Effector CD4-positive, alpha-beta T cell (primary cell): ENCODE measurements around the gene CNTN1.

Source experiments
- DNase-seq: peaks from one replicate; pipeline ENCODE4 v3.0.0-alpha.2; 2020

Gene CNTN1

DNA sequence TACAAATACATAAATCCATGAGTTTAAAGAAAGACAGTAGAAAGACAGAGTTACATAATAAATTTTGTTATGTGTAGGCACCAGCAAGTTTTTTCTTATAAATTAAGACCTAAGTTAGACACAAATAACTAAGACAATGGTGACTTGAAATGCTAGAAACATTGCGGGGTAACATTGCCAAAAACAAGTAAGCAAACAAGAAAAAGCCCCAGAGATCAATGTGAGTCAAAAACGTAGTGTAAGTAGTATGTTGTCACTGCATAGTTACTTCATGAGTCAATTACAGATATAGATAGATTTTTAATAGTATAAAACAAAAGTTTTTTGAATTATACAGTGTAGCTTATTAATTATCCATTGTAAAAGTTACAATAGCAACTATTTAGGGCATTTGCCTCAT is 83.4 kb downstream of the CNTN1 start:
- no peak for DNase-seq

DNA sequence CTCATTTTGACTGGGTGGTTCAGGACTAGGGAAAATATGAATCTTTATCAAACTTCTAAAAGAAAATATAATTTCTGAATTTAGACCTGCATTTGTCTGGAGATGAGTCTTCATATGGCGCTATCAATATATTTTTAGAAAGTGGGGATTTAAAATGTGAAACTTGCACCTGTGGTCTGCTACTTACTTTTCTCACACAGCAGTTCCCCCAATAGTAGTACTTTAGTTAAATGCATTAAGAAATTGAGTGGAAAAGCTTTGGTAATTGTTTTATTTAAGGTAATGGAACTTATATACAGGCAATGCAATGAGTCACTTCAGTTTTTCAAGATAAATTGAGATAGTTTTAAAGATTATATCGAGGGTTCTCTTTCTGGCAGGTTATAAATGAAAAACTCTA is 91.9 kb downstream of the CNTN1 start:
- no peak for DNase-seq

DNA sequence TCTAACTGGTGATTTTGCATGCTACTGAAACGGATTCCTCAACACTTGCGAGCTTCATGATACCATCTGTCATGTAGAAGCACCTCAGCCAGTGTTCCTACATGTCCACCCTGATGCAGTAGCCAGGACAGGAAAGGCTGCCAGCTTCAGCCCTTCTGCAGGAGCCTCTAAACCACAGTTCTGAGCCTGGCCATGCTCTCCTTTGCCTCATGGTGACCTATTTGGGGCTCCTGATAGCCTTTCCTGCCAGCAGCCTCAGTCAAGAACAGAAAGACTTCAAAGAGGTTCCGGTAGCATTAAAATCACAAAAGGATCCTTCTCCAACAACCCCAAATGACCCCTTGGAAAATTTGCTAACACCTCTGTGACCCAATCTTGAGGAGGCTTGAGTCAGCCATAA is 96.0 kb downstream of the CNTN1 start:
- DNase-seq, result no peak

DNA sequence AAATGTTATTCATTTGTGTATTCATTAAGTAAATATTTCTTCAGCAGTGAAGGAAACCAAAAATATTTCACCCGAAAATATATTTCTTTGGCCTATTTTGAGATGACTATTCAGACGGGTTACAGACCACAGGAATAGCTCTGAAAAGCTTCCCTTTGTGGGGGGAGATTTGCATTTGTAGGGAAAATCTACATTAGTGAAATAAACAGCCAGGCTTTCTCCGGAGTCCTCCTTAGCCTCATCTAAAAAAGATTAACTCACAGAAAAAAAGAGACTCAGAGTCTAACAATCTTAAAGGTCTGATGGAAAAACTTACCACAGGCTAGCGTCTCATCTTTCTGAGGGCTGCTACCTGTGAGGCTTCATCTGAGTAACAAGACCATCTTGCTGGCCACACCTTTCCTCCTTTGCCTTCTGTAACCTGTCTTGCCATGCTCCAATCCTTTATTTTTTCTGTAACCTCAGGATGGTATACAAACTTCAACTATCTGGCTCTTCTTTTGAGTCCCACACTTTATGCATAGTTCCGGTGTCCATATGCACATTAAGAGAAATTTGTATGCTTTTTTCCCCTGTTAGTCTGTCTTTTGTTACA is 100.7 kb downstream of the CNTN1 start:
- no peak for DNase-seq

DNA sequence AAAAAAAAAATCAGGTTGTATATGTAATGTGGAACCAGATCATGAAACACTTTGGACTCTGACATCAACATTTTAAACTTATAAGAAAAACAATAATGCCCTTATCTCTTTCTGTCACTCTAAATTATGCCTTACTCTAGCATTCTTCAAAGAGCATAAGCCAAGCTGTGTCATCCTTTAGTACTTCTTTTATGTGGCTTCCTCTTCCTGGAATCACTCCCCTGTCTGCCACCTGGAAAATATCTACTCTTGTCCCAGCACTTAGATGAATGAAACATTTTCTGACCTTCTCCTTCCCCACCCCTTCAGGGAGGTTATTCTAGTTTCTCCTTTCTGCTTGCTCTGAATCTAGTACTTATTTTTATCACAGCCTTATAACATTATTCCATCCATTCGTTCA is 101.2 kb downstream of the CNTN1 start:
- no peak for DNase-seq

DNA sequence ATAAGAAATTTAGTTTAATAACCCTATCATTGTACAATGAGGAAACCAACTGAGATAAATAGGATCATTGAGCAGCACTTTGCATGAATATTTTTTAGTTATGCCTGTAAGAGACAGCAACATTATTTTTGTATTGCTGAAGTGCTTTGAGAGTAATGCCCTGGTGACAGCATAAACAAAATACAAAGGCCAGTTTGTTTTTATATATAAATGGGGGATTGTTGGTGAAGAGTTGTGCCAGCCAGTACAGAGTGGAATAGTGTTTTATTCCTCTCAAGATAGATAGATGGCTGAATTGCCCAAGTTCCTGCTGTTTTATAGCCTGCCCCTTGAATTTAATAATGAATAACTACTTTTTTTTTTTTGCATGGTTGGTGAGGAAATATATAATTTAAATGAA is 101.8 kb downstream of the CNTN1 start:
- no peak for DNase-seq

DNA sequence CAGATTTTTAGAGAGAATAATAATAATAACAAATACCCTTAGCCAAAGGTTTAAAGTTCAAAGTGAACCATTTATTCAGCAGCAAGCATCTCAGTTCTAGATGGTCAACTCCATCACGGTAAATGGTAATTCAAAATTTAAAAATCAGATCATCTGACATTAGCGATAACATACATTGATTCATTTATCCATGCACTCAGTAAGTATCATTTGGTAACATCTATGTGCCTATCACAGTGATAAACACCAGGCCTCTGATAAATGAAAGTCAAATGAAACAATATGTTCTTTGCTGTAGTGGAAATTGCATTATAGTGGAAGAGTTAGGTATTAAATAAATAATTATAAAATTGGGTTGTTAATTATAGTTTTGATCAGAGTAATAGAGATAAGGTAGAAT is 108.8 kb downstream of the CNTN1 start:
- no peak for DNase-seq

DNA sequence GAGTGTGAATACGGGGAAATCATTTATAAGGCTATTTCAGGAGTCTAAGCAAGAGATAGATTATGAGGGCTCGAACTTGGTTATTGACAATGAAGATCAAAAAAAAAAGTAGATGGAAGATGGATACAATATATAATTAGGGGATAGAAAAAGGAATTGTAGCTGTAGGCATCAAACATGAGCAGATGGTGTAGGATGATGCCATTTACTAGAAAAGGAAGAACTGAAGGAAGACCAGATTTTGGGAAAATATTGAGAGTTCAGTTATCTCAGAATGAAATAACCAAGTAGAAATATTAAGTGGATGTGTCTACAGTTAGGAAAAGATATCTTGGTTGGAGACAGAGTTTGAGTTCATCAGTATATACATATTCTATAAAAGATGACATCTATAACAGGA is 109.6 kb downstream of the CNTN1 start:
- DNase-seq, result no peak

DNA sequence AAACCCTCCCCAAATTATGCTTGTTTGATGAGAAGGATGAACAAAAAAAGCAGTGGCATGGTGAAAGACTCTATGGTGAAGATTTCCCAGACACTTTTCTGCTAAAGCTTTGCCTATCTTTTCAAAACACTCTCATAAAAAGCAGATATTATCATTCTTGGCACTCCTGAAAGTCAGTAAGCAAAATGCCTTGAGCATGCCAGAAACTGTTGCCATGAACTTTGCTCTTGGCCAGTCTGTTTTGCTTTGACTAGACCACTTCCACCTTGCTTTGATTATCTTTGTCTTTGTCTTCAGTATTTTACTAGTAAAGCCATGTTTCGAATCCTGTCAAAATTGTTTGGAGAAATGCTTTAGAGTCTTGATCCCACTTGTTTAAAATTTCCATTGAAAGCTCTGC is 110.4 kb downstream of the CNTN1 start:
- no peak for DNase-seq

DNA sequence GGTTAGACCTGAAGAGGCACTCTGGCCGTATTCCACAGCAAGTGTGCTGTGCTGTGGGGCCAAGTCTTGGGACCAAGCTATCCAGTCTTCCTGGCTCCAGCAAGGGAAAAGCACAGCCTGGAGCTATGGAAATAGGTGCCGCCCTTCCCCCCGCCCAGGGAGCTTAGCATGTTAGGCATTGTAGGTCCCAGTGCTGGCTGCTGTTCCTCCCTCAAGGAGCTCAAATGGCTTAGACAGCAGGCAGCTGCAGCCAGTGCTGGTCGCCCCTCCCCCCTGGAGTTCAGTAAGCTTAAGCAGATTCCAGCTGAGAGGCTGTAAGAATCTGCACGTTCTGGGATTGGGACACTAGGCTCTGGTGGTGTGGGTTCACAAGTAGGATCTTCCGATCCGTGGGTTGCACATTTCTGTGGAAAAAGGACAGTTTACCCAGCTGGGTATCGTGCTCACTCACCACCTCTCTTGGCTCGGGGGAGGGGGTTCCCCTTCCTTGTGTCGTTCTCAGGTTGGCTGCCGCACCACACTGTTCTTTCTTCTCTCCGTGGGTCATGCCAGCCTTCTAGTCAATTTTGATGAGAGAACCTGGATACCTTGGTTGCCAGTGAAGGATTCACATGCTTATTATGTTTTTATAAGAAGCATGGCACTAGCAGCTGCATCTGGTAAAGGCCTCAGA is 127.3 kb downstream of the CNTN1 start:
- DNase-seq, result no peak

DNA sequence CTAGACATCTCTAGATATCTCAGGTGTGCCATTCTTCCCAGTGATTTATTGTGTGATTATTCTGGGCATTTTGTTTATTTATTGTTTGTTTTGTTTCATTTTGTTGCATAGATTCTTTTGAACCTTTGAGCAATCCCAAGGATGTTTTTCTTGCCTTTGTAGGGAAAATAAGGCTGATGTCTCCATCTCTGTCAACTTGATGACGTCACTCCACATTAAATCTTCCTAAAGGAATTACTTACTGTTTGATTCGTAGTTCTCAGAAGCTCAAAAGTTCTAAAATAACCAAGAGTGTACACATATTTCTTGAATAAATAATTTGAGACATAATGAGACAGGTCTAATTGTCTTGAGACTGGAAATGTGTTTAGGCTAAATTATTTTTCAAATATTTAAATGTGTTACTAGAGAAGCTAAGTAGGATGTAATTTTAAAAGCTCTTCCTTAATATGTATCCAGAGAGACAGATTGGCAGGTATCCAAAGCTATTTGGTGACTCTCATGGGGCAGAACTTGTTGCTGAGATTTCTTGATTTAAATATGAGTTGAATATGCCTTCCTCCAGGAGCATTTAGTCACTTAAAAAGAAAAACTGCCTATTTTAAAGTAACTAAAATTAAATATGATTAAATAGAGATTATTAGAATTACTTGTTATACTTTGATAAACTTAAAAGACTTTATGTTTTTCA is 128.7 kb downstream of the CNTN1 start:
- DNase-seq, result no peak

DNA sequence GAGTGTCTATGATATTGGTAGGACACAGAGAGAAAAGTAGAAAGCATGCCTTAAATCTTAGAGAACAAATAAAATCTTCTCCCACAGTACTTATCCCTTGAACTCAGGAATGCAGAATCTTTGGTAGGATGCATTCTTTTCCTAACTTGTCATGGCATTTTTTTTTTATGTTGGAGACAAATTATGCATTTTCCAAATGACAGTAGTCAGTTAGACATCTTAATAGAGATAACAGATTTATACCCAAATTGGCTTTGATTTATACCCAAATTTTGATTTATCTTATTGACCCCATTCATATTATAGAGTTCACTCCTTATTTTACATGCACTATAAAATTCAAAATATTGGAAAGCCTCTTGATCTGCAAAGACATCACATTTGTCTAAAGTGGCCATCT is 132.9 kb downstream of the CNTN1 start:
- no peak for DNase-seq

DNA sequence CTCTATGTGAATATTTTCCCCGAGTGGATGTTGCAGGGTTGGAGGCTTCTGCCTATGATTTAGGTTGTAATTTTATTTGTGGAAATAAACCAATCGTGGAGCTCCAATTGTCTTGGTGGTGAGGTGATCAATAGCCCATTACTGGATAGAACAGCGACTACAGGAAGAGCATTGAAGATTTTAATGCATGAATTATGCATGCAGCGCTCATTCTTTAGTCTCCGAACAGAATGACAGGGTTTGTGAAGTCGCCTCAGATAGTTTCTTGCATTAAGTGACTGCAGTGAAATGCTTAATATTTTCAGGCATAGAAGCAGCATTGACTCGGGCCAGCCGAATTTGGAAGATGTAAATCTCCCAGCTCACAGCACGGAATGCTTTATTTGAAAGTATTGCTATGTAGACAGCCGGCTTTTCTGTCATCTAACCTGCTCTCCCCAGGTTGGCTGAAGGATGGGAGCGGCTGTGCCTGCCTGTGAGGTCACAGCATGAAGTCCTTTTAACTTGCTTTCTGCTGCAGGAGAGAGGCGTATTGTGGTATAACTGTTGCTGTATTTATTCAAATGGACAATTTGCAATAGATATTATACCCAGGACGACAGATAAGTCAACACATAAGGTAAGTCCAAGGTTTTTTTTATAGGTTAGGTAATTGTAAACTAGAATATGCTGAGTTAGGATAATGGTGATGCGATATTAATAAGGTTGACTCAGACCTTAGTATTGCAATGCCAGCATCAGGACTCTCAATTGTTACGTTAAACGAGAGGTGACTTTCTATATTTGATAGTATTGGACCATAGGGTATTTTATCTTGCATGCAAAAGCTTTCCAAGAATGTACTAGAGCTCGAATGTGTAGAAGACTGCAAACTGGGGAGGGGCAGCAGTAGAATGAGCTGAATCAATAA is 135.7 kb downstream of the CNTN1 start:
- no peak for DNase-seq

DNA sequence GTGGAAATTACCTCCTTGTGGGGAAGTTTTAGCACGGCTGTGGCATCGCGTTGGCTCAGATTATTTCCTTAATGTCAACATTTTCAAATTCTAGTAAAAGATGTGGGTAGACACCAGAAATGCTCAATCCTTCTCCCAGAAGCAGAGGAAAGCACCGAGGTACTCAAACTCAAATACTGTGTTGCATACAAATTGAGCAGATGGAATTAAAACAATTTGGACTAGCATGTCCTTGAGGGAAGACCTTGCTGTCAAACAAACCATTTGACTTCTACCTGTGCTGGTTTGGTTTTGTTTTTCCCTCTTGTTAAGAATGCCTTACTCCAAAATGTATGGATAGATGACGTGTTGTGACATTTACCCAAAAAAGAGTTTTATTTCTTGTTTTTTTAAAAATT is 136.4 kb downstream of the CNTN1 start:
- DNase-seq, result no peak

DNA sequence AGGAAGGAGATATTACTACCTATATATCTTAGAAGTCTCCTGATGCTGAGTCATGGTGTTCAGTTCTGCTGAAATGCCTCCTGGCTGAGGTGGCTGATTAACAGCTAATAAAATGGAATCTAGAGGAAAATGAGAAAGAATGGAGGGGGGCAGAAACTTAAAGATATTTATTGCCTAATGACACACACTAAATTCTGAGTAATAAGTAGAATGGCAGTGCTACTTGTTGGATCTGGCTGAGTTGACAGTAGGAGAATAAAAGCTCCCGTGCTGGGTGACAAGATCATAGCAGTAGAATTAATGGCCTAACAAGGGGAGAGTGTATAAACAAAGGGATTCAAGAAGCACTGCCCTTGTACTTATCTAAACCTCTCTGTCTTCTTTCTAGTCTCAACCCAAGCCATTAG is 137.5 kb downstream of the CNTN1 start:
- no peak for DNase-seq

DNA sequence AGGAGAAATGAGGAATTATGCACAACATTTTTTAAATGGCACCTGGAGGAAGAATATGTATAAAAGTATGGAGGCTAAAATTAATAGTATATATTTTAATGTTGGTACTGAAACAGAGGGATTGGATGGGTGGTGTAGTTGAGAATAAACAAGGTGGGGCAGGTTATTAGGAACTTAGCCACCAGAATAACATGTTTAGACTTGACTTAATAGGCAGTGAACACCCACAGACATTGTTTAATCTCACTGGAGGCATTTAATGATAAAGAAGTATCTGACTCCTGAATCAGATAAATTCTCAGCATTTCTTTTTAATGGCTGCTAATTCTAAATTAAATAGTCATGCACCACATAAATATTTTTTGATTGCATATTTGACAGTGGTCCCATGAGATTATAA is 139.7 kb downstream of the CNTN1 start:
- no peak for DNase-seq

DNA sequence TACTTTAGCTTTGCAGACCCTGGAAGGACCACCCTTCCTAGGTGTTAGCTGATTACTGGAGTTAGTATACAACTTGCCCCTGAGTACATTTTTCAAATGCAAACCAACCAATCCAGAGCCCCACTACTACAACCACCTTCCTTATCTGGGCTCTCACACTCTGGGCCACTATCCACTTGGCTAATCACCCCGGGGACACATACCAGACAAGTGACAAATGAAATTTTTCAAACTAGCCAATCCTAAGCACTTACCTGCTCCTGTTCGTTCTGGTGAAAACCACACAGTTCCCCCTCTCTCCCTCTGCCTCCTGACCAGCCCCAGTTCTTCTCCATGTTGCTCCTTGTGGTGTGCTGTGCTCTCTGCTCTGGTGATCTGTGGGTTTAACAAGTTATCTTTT is 140.4 kb downstream of the CNTN1 start:
- no peak for DNase-seq

DNA sequence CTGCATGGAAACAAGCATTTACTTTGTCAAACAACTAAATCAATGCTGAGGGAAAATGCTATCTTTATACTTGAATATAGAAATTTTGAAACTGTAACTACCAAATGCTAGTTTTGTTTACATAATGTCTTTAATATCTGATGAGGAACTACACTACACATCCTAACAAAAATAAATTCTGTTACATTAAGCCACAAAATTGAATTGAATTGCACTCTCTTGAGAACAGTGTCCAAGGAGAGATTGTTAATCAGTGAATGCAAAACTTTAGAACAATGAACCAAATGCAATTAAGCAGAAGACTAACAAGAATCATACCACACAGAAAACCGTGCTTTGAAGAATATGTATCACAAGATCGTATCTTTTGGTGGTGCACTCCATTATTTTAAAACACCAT is 141.6 kb downstream of the CNTN1 start:
- DNase-seq, result no peak

DNA sequence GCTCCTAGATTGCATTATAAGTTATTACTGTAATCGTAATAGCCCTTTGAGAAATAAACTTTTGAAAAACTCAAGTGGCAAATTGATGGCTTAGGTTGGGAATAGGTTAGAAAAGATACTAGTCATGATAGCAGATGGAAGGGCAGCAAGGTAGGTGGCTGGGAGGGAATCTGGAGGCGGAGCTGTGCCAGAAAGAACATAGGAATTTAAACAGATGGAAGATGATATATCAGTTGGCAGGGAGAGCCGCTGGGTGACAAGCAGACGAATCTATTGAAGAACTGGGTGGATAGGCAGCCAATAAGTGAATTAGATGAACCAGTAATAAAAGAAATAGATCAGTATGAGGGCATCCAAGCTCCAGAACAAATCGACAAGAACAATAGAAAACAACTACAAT is 142.1 kb downstream of the CNTN1 start:
- no peak for DNase-seq

DNA sequence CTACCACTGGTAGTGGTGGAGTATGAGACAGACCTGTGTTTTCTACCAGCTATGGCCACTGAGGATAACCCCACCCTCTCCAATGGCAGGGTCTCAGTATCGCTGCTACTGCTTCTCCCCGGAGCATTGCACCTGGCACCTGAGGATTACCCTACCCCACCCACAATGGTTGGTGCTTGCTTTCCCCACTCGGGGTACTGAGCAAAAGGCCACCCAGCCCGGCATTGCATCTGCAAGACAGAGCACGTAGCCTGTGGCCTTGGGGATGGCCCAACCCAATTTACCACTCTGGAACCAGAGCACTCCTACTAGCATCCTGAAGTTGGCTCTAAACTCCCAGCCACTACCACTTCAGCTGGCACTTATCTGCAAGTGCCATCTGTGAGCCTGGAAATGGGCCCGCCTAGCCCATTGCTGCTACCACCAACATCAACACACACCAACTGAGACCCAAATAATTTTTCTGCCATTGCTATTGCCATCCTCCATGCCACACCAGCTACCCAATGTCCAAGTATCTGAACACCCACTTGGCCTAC is 145.7 kb downstream of the CNTN1 start:
- DNase-seq, result no peak

DNA sequence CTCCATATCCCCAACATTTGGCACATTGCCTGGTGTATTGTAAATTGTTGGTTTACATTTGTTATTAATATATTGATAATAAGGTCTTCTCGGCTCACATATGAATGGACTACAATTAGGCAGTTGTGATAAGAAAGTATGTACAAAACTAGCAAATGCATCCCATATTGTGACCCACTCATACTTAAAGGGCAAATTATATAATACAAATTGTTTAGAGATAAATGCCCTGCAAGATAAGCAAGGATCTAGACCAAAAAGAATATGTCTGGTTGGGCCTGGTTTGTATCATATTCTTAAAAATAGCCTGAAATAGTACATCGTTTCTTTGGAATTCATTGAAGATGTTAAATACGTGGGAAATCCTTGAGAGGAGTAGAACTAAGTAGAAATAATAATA is 151.3 kb downstream of the CNTN1 start:
- DNase-seq, result no peak

DNA sequence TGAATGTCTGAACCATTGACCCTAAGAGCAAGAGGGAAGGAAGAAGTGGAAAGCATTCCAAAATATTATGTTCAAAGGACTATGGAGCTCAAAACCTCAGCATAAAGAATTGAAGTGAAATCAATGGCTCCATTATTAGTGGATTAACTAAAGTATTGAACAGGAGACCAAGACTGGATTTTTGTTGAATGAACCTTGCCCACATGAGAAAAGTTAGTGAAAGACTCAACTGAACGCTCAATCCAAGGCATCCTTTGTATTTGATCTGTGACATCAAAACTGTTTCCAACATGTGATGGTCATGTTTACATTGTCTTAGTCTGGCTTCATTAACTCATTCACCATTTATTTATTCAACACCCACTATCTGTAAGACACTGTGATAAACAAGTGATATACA is 161.0 kb downstream of the CNTN1 start:
- DNase-seq, result no peak

DNA sequence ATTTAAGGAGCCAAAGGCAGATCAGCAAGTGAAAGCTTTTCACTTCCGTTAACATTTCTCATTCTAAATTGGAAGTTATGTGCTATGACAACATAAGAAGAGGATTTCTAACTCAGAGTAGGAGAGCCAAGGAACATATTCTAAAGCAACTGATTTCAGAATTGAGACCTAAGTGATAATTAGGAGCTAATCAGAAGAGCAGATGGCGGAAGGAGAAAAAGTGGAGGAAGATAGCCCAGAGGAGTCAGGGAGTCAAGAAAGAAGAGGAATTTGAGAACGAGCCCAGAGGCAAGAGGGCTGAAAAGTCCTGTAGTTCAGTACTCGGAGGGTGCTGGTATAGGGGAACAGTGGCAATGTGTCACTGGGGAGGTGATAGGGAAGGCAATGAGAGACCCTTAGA is 162.4 kb downstream of the CNTN1 start:
- no peak for DNase-seq
